Left ventricle myocardium inferior (tissue), 1 donor: ENCODE data around the gene TLR9. TPM values are rescaled to one million over a fixed set of nuclear protein-coding genes. Genes with fewer than 3 reads are reported as not detected.
"Not testable (repeated sequence)": the region's sequence is repeated elsewhere in the genome, so short reads cannot be mapped to it uniquely, and the experiment has no call there.

Experiments
- DNase-seq: peaks from one replicate; pipeline ENCODE4 v3.0.0-alpha.2; 2020
- H3K27ac ChIP-seq: fragments of 200-600 bp; replicated peaks from 2 replicates; pipeline ENCODE4 v1.8.0; 2021
- H3K27me3 ChIP-seq: fragments of 200-600 bp; 2 replicates; pipeline ENCODE4 v1.8.0; 2021; ENCODE audit warnings: low read depth
- H3K36me3 ChIP-seq: fragments of 200-600 bp; 2 replicates; pipeline ENCODE4 v1.8.0; 2021
- H3K4me1 ChIP-seq: fragments of 200-600 bp; 2 replicates; pipeline ENCODE4 v1.8.0; 2021
- H3K4me3 ChIP-seq: fragments of 200-600 bp; 2 replicates; pipeline ENCODE4 v1.8.0; 2021; ENCODE audit warnings: mild to moderate bottlenecking, moderate library complexity
- H3K9me3 ChIP-seq: fragments of 200-600 bp; replicated peaks from 2 replicates; pipeline ENCODE4 v1.8.0; 2021
- CTCF ChIP-seq: fragments of 200-600 bp; IDR thresholded peaks from 2 replicates; pipeline ENCODE4 v1.8.0; 2021; ENCODE audit warnings: antibody characterized with exemption, mild to moderate bottlenecking, borderline replicate concordance
- intact Hi-C: fragments of 100-400 bp; cut with micrococcal nuclease; formaldehyde crosslinking; loops from one replicate; pipeline ENCODE4 v1.11.0; 2022
- long read RNA-seq: library from polyadenylated mRNA; unstranded; transcript quantifications from one replicate; pipeline ENCODE4 v2.0.0, GENCODE V29; 2021
- total RNA-seq: library from RNA; stranded (reverse); fragmentation: NEBNext Ultra II Directional; extraction: Animal tissue kit (Norgen Biotek cat#: 25700); gene quantifications from one replicate; pipeline ENCODE4 v1.2.1, GENCODE V29; 2021
- donor health status: DM: no; HTN: yes; CAD: no; lungs with severe emphysema.

The TLR9 gene, protein sequence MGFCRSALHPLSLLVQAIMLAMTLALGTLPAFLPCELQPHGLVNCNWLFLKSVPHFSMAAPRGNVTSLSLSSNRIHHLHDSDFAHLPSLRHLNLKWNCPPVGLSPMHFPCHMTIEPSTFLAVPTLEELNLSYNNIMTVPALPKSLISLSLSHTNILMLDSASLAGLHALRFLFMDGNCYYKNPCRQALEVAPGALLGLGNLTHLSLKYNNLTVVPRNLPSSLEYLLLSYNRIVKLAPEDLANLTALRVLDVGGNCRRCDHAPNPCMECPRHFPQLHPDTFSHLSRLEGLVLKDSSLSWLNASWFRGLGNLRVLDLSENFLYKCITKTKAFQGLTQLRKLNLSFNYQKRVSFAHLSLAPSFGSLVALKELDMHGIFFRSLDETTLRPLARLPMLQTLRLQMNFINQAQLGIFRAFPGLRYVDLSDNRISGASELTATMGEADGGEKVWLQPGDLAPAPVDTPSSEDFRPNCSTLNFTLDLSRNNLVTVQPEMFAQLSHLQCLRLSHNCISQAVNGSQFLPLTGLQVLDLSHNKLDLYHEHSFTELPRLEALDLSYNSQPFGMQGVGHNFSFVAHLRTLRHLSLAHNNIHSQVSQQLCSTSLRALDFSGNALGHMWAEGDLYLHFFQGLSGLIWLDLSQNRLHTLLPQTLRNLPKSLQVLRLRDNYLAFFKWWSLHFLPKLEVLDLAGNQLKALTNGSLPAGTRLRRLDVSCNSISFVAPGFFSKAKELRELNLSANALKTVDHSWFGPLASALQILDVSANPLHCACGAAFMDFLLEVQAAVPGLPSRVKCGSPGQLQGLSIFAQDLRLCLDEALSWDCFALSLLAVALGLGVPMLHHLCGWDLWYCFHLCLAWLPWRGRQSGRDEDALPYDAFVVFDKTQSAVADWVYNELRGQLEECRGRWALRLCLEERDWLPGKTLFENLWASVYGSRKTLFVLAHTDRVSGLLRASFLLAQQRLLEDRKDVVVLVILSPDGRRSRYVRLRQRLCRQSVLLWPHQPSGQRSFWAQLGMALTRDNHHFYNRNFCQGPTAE
- total RNA-seq = 0.66 TPM
- long read RNA-seq = 0 reads

GRCh38 chr3:52225452-52226228, at the start of gene TLR9:
TSS of gene TLR9 (minus strand) at chr3:52225645. CDS start at chr3:52225529, 116 bp downstream.
- no peak for DNase-seq
- Histone ChIP-seq H3K27ac (no peak within 1 kb of the TSS), H3K9me3 (no peaks in the 10 kb centered on the region), H3K4me3 (no peak within 1 kb of the TSS), H3K27me3 (no peaks in the 10 kb centered on the region), H3K36me3 (peaks cover 33% of the 10 kb centered on the region), H3K4me1 (peaks cover 9% of the 10 kb centered on the region)
- intact Hi-C loops = loop anchor here (5.0 kb wide), 1 partner anchor 117 kb away; no protein-coding TSS in a partner anchor
- no peak for TF ChIP-seq CTCF

DNA sequence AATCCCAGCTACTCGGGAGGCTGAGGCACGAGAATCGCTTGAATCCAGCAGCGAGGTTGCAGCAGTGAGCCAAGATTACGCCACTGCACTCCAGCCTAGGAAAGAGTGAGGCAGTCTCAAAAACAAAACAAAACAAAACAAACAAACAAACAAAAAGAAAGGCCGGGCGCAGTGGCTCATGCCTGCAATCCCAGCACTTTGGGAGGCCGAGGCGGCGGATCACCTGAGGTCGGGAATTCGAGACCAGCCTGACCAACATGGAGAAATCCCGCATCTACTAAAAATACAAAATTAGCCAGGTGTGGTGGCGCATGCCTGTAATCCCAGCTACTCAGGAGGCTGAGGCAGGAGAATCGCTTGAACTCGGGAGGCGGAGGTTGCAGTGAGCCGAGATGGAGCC, 49.3 kb upstream of the TLR9 start:
- DNase-seq, H3K27me3 ChIP-seq, intact Hi-C loops, H3K9me3 ChIP-seq: not testable (repeated sequence)
- Histone ChIP-seq H3K4me3 (peak overlapping the region; percentile 95), H3K27ac (peak overlapping the region; percentile 98), H3K4me1 (peaks cover 95% of the 10 kb centered on the region), H3K36me3 (peaks cover 35% of the 10 kb centered on the region)

DNA sequence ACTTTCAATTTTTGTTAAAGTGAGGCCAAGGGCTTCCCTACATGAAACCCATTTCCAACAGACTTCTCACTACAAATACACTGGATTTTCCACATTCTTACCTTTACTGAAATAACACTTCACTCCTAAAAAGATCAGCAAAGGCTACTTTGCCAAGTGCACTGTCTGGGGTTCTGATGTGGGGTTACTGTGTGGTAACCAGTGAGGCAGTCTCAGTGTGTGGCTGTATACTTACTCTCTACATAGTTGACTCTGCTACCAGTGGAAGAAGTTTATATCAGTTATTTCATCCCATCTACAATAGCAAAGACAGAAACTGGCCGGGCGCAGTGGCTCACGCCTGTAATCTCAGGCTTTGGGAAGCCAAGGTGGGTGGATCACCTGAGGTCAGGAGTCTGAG, 47.4 kb upstream of the TLR9 start:
- intact Hi-C loops = no loop called here
- peaks cover 54% of the 10 kb centered on the region for H3K36me3 ChIP-seq
- H3K27me3 ChIP-seq = no peaks in the 10 kb centered on the region
- no peak overlapping the region for H3K27ac ChIP-seq
- H3K4me1 ChIP-seq = peaks cover 99% of the 10 kb centered on the region
- DNase-seq = no peak
- H3K9me3 ChIP-seq = no peaks in the 10 kb centered on the region
- no peak for TF ChIP-seq CTCF
- no peak overlapping the region for H3K4me3 ChIP-seq

- H3K4me1 ChIP-seq = peaks cover 92% of the 10 kb centered on the region
These were observed 46.7 kb upstream of the TLR9 start for GRCh38 chr3:52272172-52272571.

GRCh38 chr3:52270252-52270754, 44.9 kb upstream of the TLR9 start:
- no peaks in the 10 kb centered on the region for H3K9me3 ChIP-seq
- H3K4me1 ChIP-seq = peaks cover 74% of the 10 kb centered on the region
- H3K4me3 ChIP-seq = peak overlapping the region; percentile 1
- TF ChIP-seq CTCF = no peak
- H3K27me3 ChIP-seq = no peaks in the 10 kb centered on the region
- DNase-seq = no peak
- intact Hi-C loops = no loop called here
- H3K27ac ChIP-seq = peak overlapping the region; percentile 67
- H3K36me3 ChIP-seq = peaks cover 79% of the 10 kb centered on the region

More at GRCh38 chr3:52272172-52272571, 46.7 kb upstream of the TLR9 start:
- H3K27ac ChIP-seq, H3K4me3 ChIP-seq, H3K9me3 ChIP-seq, intact Hi-C loops, DNase-seq, H3K27me3 ChIP-seq: not testable (repeated sequence)
- H3K36me3 ChIP-seq = peaks cover 61% of the 10 kb centered on the region
